Stimulated activated CD8-positive, alpha-beta memory T cell treated with anti-CD3 and anti-CD28 coated beads, Interleukin-15, amount 100 ng/mL, for 1 hour (primary cell): ENCODE results near the gene KRTAP10-5.
"Not testable (repeated sequence)": the region's sequence is repeated elsewhere in the genome, so short reads cannot be mapped to it uniquely, and the experiment has no call there.

Source experiments
- DNase-seq: peaks from one replicate; pipeline ENCODE4 v3.0.0-alpha.2; 2020; ENCODE audit warnings: low read depth

Gene KRTAP10-5

GRCh38 chr21:44571844-44572782 lies 8.3 kb downstream of the KRTAP10-5 start:
- DNase-seq = no peak

- DNase-seq = no peak
Observed at GRCh38 chr21:44571296-44571695, 9.1 kb downstream of the KRTAP10-5 start.

GRCh38 chr21:44569861-44570517 lies 10.4 kb downstream of the KRTAP10-5 start:
- no peak for DNase-seq

GRCh38 chr21:44568667-44569556 lies 11.5 kb downstream of the KRTAP10-5 start:
- DNase-seq = no peak

- DNase-seq = no peak
Observed at GRCh38 chr21:44568261-44568660, 12.1 kb downstream of the KRTAP10-5 start.

GRCh38 chr21:44567481-44568171 lies 12.8 kb downstream of the KRTAP10-5 start:
- no peak for DNase-seq

- DNase-seq = no peak
Observed at GRCh38 chr21:44566403-44566802, 14.0 kb downstream of the KRTAP10-5 start.

GRCh38 chr21:44564886-44565598 lies 15.4 kb downstream of the KRTAP10-5 start:
- no peak for DNase-seq

GRCh38 chr21:44564099-44564498 lies 16.3 kb downstream of the KRTAP10-5 start:
- DNase-seq = no peak

- DNase-seq = no peak
Observed at GRCh38 chr21:44558695-44559094, 21.7 kb downstream of the KRTAP10-5 start, which contains the start of gene KRTAP10-3. Gene KRTAP10-3, minus strand, starts transcription at chr21:44558795. Its CDS starts 80 bp downstream, at chr21:44558715.

- not testable (repeated sequence) for DNase-seq
Observed at GRCh38 chr21:44558329-44558675, 22.1 kb downstream of the KRTAP10-5 start.

- no peak for DNase-seq
Observed at GRCh38 chr21:44557491-44558328, 22.7 kb downstream of the KRTAP10-5 start.

GRCh38 chr21:44556879-44557278 lies 23.5 kb downstream of the KRTAP10-5 start:
- no peak for DNase-seq

- DNase-seq = no peak
Observed at GRCh38 chr21:44555200-44555875, 25.1 kb downstream of the KRTAP10-5 start.

- no peak for DNase-seq
Observed at GRCh38 chr21:44552681-44553080, 27.7 kb downstream of the KRTAP10-5 start.

GRCh38 chr21:44552136-44552535 lies 28.3 kb downstream of the KRTAP10-5 start:
- no peak for DNase-seq

GRCh38 chr21:44551340-44551961 lies 29.0 kb downstream of the KRTAP10-5 start, which contains the start of gene KRTAP10-2:
Gene KRTAP10-2, minus strand, starts transcription at chr21:44551505. Its CDS starts 47 bp downstream, at chr21:44551458.
- DNase-seq = no peak

- DNase-seq = no peak
Observed at GRCh38 chr21:44550807-44551206, 29.6 kb downstream of the KRTAP10-5 start.

- not testable (repeated sequence) for DNase-seq
Observed at GRCh38 chr21:44550285-44550684, 30.1 kb downstream of the KRTAP10-5 start.
